CD14-positive monocyte (primary cell): ENCODE data around the gene CEBPB. TPM values are rescaled to one million over a fixed set of nuclear protein-coding genes. Genes with fewer than 3 reads are reported as not detected.

Source experiments
- DNase-seq, 3 donors: peaks; one replicate each; pipeline ENCODE4 v3.0.0-alpha.2; 2011 to 2022
- H2AFZ ChIP-seq: 2 replicates; pipeline ENCODE4 v1.6.0; 2012; ENCODE audit warnings: mild to moderate bottlenecking, low read depth, low read length, inconsistent platforms; ENCODE audit not compliant: insufficient read depth, poor library complexity, severe bottlenecking
- H3K27ac ChIP-seq, 2 donors: 1 replicate in 1 of 2; 2 replicates in 1 of 2; pipeline ENCODE4 v1.5.1; 2012 to 2013; ENCODE audit warnings: low read length in 2 of 2, control low read depth in 1 of 2, inconsistent platforms in 1 of 2, low read depth in 1 of 2, mild to moderate bottlenecking in 1 of 2
- H3K27me3 ChIP-seq, 2 donors: one replicate each; pipeline versions ENCODE4 v1.6.0 to v1.6.1; 2011 to 2013; ENCODE audit warnings: low read length in 2 of 2; ENCODE audit not compliant: control insufficient read depth in 2 of 2, insufficient read depth in 2 of 2
- H3K36me3 ChIP-seq, 2 donors: replicated peaks in 1 of 2; 1 replicate in 1 of 2; 2 replicates in 1 of 2; pipeline versions ENCODE4 v1.5.1 to v1.6.1; 2012 to 2013; ENCODE audit warnings: low read length in 2 of 2, control low read depth in 1 of 2, inconsistent platforms in 1 of 2, mild to moderate bottlenecking in 1 of 2; ENCODE audit not compliant: insufficient read depth in 2 of 2, control insufficient read depth in 1 of 2
- H3K4me1 ChIP-seq, 2 donors: 1 replicate in 1 of 2; 2 replicates in 1 of 2; pipeline versions ENCODE4 v1.5.1 to v1.6.1; 2012 to 2013; ENCODE audit warnings: low read length in 2 of 2, control low read depth in 1 of 2, inconsistent platforms in 1 of 2, mild to moderate bottlenecking in 1 of 2, moderate library complexity in 1 of 2; ENCODE audit not compliant: insufficient read depth in 2 of 2, control insufficient read depth in 1 of 2
- H3K4me2 ChIP-seq: replicated peaks from 2 replicates; pipeline ENCODE3; 2012; ENCODE audit warnings: low read length, moderate library complexity, mild to moderate bottlenecking; ENCODE audit not compliant: poor library complexity, severe bottlenecking; ENCODE audit errors: extremely low read depth
- H3K4me3 ChIP-seq, 3 experiments: fragments of 200-600 bp in 1 of 3; sonication (generic) in 1 of 3; replicated peaks in 1 of 3; 1 replicate in 2 of 3; 2 replicates in 1 of 3; pipeline ENCODE4 v1.5.1; 2011 to 2013; ENCODE audit warnings: low read length in 3 of 3, mild to moderate bottlenecking in 3 of 3, control low read depth in 2 of 3, low read depth in 2 of 3, inconsistent platforms in 1 of 3, moderate library complexity in 1 of 3
- H3K79me2 ChIP-seq: 2 replicates; pipeline ENCODE4 v1.6.0; 2012; ENCODE audit warnings: mild to moderate bottlenecking, control low read depth, inconsistent platforms, low read length, moderate library complexity; ENCODE audit not compliant: insufficient read depth
- H3K9ac ChIP-seq: 2 replicates; pipeline ENCODE4 v1.6.0; 2017; ENCODE audit warnings: low read length, mild to moderate bottlenecking; ENCODE audit not compliant: insufficient read depth, poor library complexity, severe bottlenecking
- H3K9me3 ChIP-seq, 2 donors: replicated peaks in 1 of 2; 1 replicate in 1 of 2; 2 replicates in 1 of 2; pipeline versions ENCODE4 v1.5.1 to v1.6.1; 2012 to 2013; ENCODE audit warnings: low read length in 2 of 2, control low read depth in 1 of 2; ENCODE audit not compliant: control insufficient read depth in 1 of 2, insufficient read depth in 1 of 2
- H4K20me1 ChIP-seq: 2 replicates; pipeline ENCODE4 v1.6.0; 2012; ENCODE audit warnings: mild to moderate bottlenecking, low read length, control low read depth, moderate library complexity; ENCODE audit not compliant: insufficient read depth
- H3K27ac Mint-ChIP-seq, 7 donors: one replicate each; pipeline ENCODE4 v1.8.0; 2020; ENCODE audit warnings: mild to moderate bottlenecking in 7 of 7, mixed read lengths in 7 of 7, moderate library complexity in 6 of 7, inconsistent platforms in 2 of 7
- H3K27me3 Mint-ChIP-seq, 3 donors: one replicate each; pipeline ENCODE4 v1.8.0; 2021 to 2022; ENCODE audit warnings: low read depth in 3 of 3, mild to moderate bottlenecking in 3 of 3, mixed read lengths in 3 of 3, moderate library complexity in 3 of 3, inconsistent platforms in 1 of 3
- H3K36me3 Mint-ChIP-seq, 2 donors: one replicate each; pipeline ENCODE4 v1.8.0; 2020; ENCODE audit warnings: mixed read lengths in 2 of 2, inconsistent platforms in 1 of 2, mild to moderate bottlenecking in 1 of 2
- H3K4me1 Mint-ChIP-seq: one replicate; pipeline ENCODE4 v1.8.0; 2020; ENCODE audit warnings: mild to moderate bottlenecking, mixed read lengths
- H3K4me3 Mint-ChIP-seq, 2 donors: one replicate each; pipeline ENCODE4 v1.8.0; 2020; ENCODE audit warnings: mild to moderate bottlenecking in 2 of 2, mixed read lengths in 2 of 2, moderate library complexity in 1 of 2
- H3K9me3 Mint-ChIP-seq, 7 donors: one replicate each; pipeline ENCODE4 v1.8.0; 2020 to 2022; ENCODE audit warnings: mixed read lengths in 7 of 7, mild to moderate bottlenecking in 6 of 7, moderate library complexity in 6 of 7, inconsistent platforms in 2 of 7
- WGBS: methylation state at CpG from one replicate; pipeline ENCODE4 v1.1.5; 2013; ENCODE audit warnings: missing lambda C conversion rate; ENCODE audit not compliant: insufficient coverage; 5-methylcytosine and 5-hydroxymethylcytosine counted together
- intact Hi-C, 2 donors: fragments of 100-400 bp; cut with micrococcal nuclease; formaldehyde crosslinking; loops; one replicate each; pipeline versions ENCODE4 v1.15.0 to v1.15.1; 2023
- polyA plus RNA-seq, 3 donors: library from polyadenylated mRNA; depleted of rRNA in 1 of 3; unstranded in 2 of 3; stranded (reverse) in 1 of 3; fragments of 300-500 nt in 2 of 3; fragments of >200 nt in 1 of 3; fragmentation: Illumina TruSeq in 2 of 3; gene quantifications; 1 replicate in 2 of 3; 2 replicates in 1 of 3; pipeline ENCODE4 v1.2.3, GENCODE V29; 2012 to 2021
- TF ChIP-seq, protein P1 (sequence below): fragments of 200-600 bp; IDR thresholded peaks from one replicate; pipeline ENCODE4 v1.8.0; 2022; ENCODE audit warnings: antibody characterized with exemption, mild to moderate bottlenecking

CEBPB gene
- polyA plus RNA-seq, 3 donors = 52.4 to 445 (median 80.8) TPM

- H3K4me3 Mint-ChIP-seq = peak overlapping the region in 1 of 2 donors; percentile 62
- peaks cover 0 to 14% (median 0%) of the 10 kb centered on the region in 7 donors for H3K9me3 Mint-ChIP-seq
- peaks cover 45 to 47% of the 10 kb centered on the region in 2 donors for H3K36me3 Mint-ChIP-seq
- peak overlapping the region in 1 of 3 experiments; percentile 96 for H3K4me3 ChIP-seq
- 100% methylated on average over 2 of the region's 4 CpGs for WGBS
- no peak overlapping the region for H2AFZ ChIP-seq
- peaks cover 66% of the 10 kb centered on the region for H4K20me1 ChIP-seq
- H3K4me2 ChIP-seq = peak overlapping the region; percentile 15
- intact Hi-C loops = no loop called here
- TF ChIP-seq, protein P1, sequence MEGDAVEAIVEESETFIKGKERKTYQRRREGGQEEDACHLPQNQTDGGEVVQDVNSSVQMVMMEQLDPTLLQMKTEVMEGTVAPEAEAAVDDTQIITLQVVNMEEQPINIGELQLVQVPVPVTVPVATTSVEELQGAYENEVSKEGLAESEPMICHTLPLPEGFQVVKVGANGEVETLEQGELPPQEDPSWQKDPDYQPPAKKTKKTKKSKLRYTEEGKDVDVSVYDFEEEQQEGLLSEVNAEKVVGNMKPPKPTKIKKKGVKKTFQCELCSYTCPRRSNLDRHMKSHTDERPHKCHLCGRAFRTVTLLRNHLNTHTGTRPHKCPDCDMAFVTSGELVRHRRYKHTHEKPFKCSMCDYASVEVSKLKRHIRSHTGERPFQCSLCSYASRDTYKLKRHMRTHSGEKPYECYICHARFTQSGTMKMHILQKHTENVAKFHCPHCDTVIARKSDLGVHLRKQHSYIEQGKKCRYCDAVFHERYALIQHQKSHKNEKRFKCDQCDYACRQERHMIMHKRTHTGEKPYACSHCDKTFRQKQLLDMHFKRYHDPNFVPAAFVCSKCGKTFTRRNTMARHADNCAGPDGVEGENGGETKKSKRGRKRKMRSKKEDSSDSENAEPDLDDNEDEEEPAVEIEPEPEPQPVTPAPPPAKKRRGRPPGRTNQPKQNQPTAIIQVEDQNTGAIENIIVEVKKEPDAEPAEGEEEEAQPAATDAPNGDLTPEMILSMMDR = no peak
- peaks cover 0 to 6% (median 0%) of the 10 kb centered on the region in 3 donors for H3K27me3 Mint-ChIP-seq
- no peak overlapping the region for H3K9ac ChIP-seq
- H3K9me3 ChIP-seq = no peaks in the 10 kb centered on the region
- peak overlapping the region in 6 of 7 donors; percentile 57 to 97 (median 85) for H3K27ac Mint-ChIP-seq
- peaks cover 43 to 54% of the 10 kb centered on the region in 2 donors for H3K4me1 ChIP-seq
- no peaks in the 10 kb centered on the region for H3K27me3 ChIP-seq
- peaks cover 55% of the 10 kb centered on the region for H3K4me1 Mint-ChIP-seq
- H3K79me2 ChIP-seq = peaks cover 49% of the 10 kb centered on the region
- no peak for DNase-seq
- peaks cover 24 to 30% of the 10 kb centered on the region in 2 donors for H3K36me3 ChIP-seq
- peak overlapping the region; percentile 44 to 46 for H3K27ac ChIP-seq
Observed at GRCh38 chr20:50196248-50196647, 5.6 kb downstream of the CEBPB start.

DNA sequence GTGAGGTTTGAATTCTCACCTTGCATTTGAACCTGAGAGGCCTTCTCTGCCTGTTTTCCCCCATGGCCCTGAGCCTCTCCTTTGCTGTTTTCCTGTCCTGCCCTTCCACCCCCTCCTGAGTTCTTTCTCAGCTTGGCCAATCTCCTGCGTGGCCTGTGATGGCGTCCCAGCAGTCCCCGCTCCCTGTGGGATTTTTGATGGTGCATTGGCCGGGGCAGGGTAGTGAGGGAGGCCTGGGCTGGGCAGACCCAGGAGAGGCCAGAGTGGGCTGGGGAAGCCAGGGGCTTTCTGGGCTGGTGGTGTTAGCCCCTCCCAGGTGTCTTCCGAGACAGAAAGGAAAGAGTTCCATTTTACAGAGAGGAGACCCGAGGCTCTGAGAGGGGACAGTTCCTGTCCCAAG, 6.3 kb downstream of the CEBPB start:
- Histone ChIP-seq H3K9me3 (no peaks in the 10 kb centered on the region), H3K27me3 (no peaks in the 10 kb centered on the region), H3K36me3 (peaks cover 24 to 30% of the 10 kb centered on the region in 2 donors), H3K79me2 (peaks cover 43% of the 10 kb centered on the region), H3K4me2 (peak overlapping the region; percentile 14), H3K4me3 (peak overlapping the region in 1 of 3 experiments; percentile 22), H4K20me1 (peaks cover 61% of the 10 kb centered on the region), H3K27ac (peak overlapping the region; percentile 44 to 46), H2AFZ (no peak overlapping the region), H3K4me1 (peaks cover 43 to 54% of the 10 kb centered on the region in 2 donors), H3K9ac (no peak overlapping the region)
- Mint-ChIP-seq H3K4me1 (peaks cover 55% of the 10 kb centered on the region), H3K9me3 (peaks cover 0 to 14% (median 0%) of the 10 kb centered on the region in 7 donors), H3K4me3 (no peak overlapping the region), H3K27me3 (peaks cover 0 to 6% (median 0%) of the 10 kb centered on the region in 3 donors), H3K27ac (peak overlapping the region; percentile 47 to 97 (median 83)), H3K36me3 (peaks cover 45 to 48% of the 10 kb centered on the region in 2 donors)
- DNase-seq = no peak
- 90% methylated on average over 3 of the region's 6 CpGs for WGBS
- TF ChIP-seq, protein P1 = no peak
- intact Hi-C loops = no loop called here
